ENCODE data around the gene HSPA4.

DNA sequence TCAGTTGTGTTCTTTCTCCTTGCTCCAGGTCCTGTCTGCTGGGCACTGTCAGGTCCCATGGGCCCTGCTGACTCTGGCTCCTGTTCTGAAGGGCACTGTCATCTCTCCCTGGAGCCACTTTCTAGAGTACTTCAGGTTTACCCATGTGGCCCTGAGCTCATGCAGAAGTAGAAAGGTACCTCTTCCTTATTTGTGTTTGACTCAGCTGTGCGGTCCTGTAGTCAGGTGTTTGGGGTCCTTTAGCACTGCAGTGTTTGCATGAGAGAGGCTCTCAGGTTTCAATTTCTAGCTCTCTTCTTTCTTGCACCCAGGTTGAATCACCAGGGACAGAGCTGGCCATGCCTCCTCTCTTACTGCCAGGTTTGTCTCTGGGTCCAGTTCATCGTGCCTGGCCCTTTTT lies 71.5 kb downstream of the HSPA4 start:
- TF ChIP-seq, protein P1, sequence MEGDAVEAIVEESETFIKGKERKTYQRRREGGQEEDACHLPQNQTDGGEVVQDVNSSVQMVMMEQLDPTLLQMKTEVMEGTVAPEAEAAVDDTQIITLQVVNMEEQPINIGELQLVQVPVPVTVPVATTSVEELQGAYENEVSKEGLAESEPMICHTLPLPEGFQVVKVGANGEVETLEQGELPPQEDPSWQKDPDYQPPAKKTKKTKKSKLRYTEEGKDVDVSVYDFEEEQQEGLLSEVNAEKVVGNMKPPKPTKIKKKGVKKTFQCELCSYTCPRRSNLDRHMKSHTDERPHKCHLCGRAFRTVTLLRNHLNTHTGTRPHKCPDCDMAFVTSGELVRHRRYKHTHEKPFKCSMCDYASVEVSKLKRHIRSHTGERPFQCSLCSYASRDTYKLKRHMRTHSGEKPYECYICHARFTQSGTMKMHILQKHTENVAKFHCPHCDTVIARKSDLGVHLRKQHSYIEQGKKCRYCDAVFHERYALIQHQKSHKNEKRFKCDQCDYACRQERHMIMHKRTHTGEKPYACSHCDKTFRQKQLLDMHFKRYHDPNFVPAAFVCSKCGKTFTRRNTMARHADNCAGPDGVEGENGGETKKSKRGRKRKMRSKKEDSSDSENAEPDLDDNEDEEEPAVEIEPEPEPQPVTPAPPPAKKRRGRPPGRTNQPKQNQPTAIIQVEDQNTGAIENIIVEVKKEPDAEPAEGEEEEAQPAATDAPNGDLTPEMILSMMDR (conservative IDR thresholded peaks at IDR 0.05; ENCODE audit: low read depth, low read length), result no peak
- TF ChIP-seq MXI1 (IDR thresholded peaks at IDR 0.05; ENCODE audit: borderline replicate concordance, low read depth, low read length) (no peak), RAD21 (IDR thresholded peaks at IDR 0.05; ENCODE audit: low read length) (no peak), POLR2A (IDR thresholded peaks at IDR 0.05; ENCODE audit: low read depth, low read length) (no peak), RCOR1 (IDR thresholded peaks at IDR 0.05; ENCODE audit: insufficient replicate concordance, low read length) (no peak), ELK1 (IDR thresholded peaks at IDR 0.05; ENCODE audit: borderline replicate concordance, low read depth, low read length) (no peak), MAFK (IDR thresholded peaks at IDR 0.05; ENCODE audit: low read depth, low read length) (no peak), CEBPB (IDR thresholded peaks at IDR 0.05; ENCODE audit: low read depth, low read length) (no peak), RFX5 (IDR thresholded peaks at IDR 0.05; ENCODE audit: low read depth, low read length) (no peak)
